GM12878 (cell line): ENCODE results near the gene DNAH2.

Experiments
- ATF3 ChIP-seq: IDR thresholded peaks from 2 replicates; pipeline ENCODE4 v1.6.1; 2011; ENCODE audit warnings: low read depth, mild to moderate bottlenecking, low read length, moderate library complexity, borderline replicate concordance; ENCODE audit errors: extremely low read depth
- BRCA1 ChIP-seq: IDR thresholded peaks from 2 replicates; pipeline ENCODE4 v1.6.1; 2011; ENCODE audit warnings: low read depth, low read length, improper control_type of control experiment
- CTCF ChIP-seq, 3 experiments: IDR thresholded peaks in 2 of 3; conservative IDR thresholded peaks in 1 of 3; 2 replicates each; pipeline ENCODE4 v1.5.1; 2011; ENCODE audit warnings: low read depth in 3 of 3, low read length in 3 of 3, mild to moderate bottlenecking in 3 of 3, control low read depth in 2 of 3, moderate library complexity in 2 of 3, inconsistent platforms in 1 of 3, mixed read lengths in 1 of 3; ENCODE audit not compliant: control insufficient read depth in 2 of 3, insufficient read depth in 1 of 3; ENCODE audit errors: extremely low read depth in 1 of 3
- EP300 ChIP-seq, 2 experiments: fragments of 150-350 bp in 1 of 2; IDR thresholded peaks; 2 replicates each; pipeline ENCODE4 v1.6.1; 2011 to 2012; ENCODE audit warnings: low read depth in 2 of 2, low read length in 2 of 2, borderline replicate concordance in 1 of 2, improper control_type of control experiment in 1 of 2, inconsistent platforms in 1 of 2; ENCODE audit not compliant: control insufficient read depth in 1 of 2
- FOS ChIP-seq: IDR thresholded peaks from 3 replicates; pipeline ENCODE4 v1.6.1; 2011; ENCODE audit warnings: borderline replicate concordance; ENCODE audit not compliant: insufficient read length; ENCODE audit errors: extremely low read depth
- GABPA ChIP-seq: IDR thresholded peaks from 2 replicates; pipeline ENCODE4 v1.6.1; 2014; ENCODE audit warnings: antibody characterized with exemption, low read depth, mild to moderate bottlenecking, inconsistent platforms
- MTA2 ChIP-seq: fragments of 450-650 bp; IDR thresholded peaks from 2 replicates; pipeline ENCODE4 v1.6.1; 2016; ENCODE audit warnings: low read depth, mild to moderate bottlenecking, moderate library complexity
- MYC ChIP-seq: IDR thresholded peaks from 2 replicates; pipeline ENCODE4 v1.6.1; 2011; ENCODE audit warnings: mild to moderate bottlenecking, low read length, moderate library complexity, inconsistent platforms; ENCODE audit not compliant: insufficient read depth, insufficient replicate concordance, insufficient read length, severe bottlenecking
- POLR2AphosphoS5 ChIP-seq: IDR thresholded peaks from 2 replicates; pipeline ENCODE4 v1.6.1; 2011; ENCODE audit warnings: mild to moderate bottlenecking, low read length, inconsistent platforms
- SMC3 ChIP-seq: IDR thresholded peaks from 2 replicates; pipeline ENCODE4 v1.6.1; 2011; ENCODE audit warnings: low read length, improper control_type of control experiment, borderline replicate concordance
- SRF ChIP-seq, 2 experiments: IDR thresholded peaks; 2 replicates each; pipeline ENCODE4 v1.6.1; 2011; ENCODE audit warnings: low read depth in 2 of 2, low read length in 2 of 2, mild to moderate bottlenecking in 1 of 2, moderate library complexity in 1 of 2
- TF ChIP-seq, protein P1 (sequence below): fragments of 450-650 bp; formaldehyde crosslinking; IDR thresholded peaks from 2 replicates; pipeline ENCODE4 v1.4.0; 2020; ENCODE audit warnings: mild to moderate bottlenecking, moderate library complexity
- TF ChIP-seq, protein P2 (sequence below): IDR thresholded peaks from 2 replicates; pipeline ENCODE4 v1.6.1; 2011; ENCODE audit warnings: mild to moderate bottlenecking, low read depth, low read length, moderate library complexity; ENCODE audit not compliant: insufficient replicate concordance

- TF ChIP-seq BRCA1 (no peak), ATF3 (no peak), CTCF (IDR thresholded peaks at IDR 0.05 in 2 of 3, conservative IDR thresholded peaks at IDR 0.05 in 1 of 3; ENCODE audit: control insufficient read depth in 2 of 3, extremely low read depth in 1 of 3, insufficient read depth in 1 of 3, low read depth in 3 of 3, low read length in 3 of 3) (no peak), SMC3 (no peak), FOS (no peak), MYC (no peak), EP300 (IDR thresholded peaks at IDR 0.05; ENCODE audit: borderline replicate concordance in 1 of 2, control insufficient read depth in 1 of 2, low read depth in 2 of 2, low read length in 2 of 2) (no peak), GABPA (no peak), POLR2AphosphoS5 (no peak), SRF (IDR thresholded peaks at IDR 0.05; ENCODE audit: low read depth in 2 of 2, low read length in 2 of 2) (no peak), MTA2 (no peak)
- TF ChIP-seq, protein P1, sequence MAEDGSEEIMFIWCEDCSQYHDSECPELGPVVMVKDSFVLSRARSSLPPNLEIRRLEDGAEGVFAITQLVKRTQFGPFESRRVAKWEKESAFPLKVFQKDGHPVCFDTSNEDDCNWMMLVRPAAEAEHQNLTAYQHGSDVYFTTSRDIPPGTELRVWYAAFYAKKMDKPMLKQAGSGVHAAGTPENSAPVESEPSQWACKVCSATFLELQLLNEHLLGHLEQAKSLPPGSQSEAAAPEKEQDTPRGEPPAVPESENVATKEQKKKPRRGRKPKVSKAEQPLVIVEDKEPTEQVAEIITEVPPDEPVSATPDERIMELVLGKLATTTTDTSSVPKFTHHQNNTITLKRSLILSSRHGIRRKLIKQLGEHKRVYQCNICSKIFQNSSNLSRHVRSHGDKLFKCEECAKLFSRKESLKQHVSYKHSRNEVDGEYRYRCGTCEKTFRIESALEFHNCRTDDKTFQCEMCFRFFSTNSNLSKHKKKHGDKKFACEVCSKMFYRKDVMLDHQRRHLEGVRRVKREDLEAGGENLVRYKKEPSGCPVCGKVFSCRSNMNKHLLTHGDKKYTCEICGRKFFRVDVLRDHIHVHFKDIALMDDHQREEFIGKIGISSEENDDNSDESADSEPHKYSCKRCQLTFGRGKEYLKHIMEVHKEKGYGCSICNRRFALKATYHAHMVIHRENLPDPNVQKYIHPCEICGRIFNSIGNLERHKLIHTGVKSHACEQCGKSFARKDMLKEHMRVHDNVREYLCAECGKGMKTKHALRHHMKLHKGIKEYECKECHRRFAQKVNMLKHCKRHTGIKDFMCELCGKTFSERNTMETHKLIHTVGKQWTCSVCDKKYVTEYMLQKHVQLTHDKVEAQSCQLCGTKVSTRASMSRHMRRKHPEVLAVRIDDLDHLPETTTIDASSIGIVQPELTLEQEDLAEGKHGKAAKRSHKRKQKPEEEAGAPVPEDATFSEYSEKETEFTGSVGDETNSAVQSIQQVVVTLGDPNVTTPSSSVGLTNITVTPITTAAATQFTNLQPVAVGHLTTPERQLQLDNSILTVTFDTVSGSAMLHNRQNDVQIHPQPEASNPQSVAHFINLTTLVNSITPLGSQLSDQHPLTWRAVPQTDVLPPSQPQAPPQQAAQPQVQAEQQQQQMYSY (CRISPR knock-in tag), result no peak
- TF ChIP-seq, protein P2, sequence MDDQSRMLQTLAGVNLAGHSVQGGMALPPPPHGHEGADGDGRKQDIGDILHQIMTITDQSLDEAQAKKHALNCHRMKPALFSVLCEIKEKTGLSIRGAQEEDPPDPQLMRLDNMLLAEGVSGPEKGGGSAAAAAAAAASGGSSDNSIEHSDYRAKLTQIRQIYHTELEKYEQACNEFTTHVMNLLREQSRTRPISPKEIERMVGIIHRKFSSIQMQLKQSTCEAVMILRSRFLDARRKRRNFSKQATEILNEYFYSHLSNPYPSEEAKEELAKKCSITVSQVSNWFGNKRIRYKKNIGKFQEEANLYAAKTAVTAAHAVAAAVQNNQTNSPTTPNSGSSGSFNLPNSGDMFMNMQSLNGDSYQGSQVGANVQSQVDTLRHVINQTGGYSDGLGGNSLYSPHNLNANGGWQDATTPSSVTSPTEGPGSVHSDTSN, result no peak
These were observed 8.5 kb upstream of the DNAH2 start for GRCh38 chr17:7709031-7709430.
